HG02798 (cell line): Measurements from ENCODE around the gene PAX5.
A peak's percentile ranks its signal among the peaks of the same experiment; 100 is the strongest.

Experiments
- ATAC-seq: cut with Tn5 transposase; IDR thresholded peaks from one replicate; pipeline ENCODE4 v1.9.1; 2021; ENCODE audit warnings: mild to moderate bottlenecking; ENCODE audit not compliant: unreplicated experiment, poor library complexity

PAX5 gene

GRCh38 chr9:37037503-37038301 is 3.6 kb upstream of the PAX5 start:
- no peak for ATAC-seq

- ATAC-seq, result peak; percentile 36
Measured at GRCh38 chr9:37036776-37037502, 2.9 kb upstream of the PAX5 start.

- peak; percentile 12 for ATAC-seq
Measured at GRCh38 chr9:37036371-37036775, 2.3 kb upstream of the PAX5 start.

GRCh38 chr9:37035648-37036370 is 1.7 kb upstream of the PAX5 start:
- no peak for ATAC-seq

GRCh38 chr9:37034938-37035647 is 1.0 kb upstream of the PAX5 start:
- no peak for ATAC-seq

- ATAC-seq, result peak; percentile 29
Measured at GRCh38 chr9:37034305-37034937, 353 bp upstream of the PAX5 start.

GRCh38 chr9:37033141-37033540 is 927 bp downstream of the PAX5 start:
- ATAC-seq, result no peak

- ATAC-seq, result no peak
Measured at GRCh38 chr9:37032713-37033112, 1.4 kb downstream of the PAX5 start.

- ATAC-seq, result no peak
Measured at GRCh38 chr9:37031902-37032301, 2.2 kb downstream of the PAX5 start.

GRCh38 chr9:37031081-37031480 is 3.0 kb downstream of the PAX5 start:
- no peak for ATAC-seq

- ATAC-seq, result no peak
Measured at GRCh38 chr9:37030611-37030939, 3.5 kb downstream of the PAX5 start.

GRCh38 chr9:37029776-37030610 is 4.1 kb downstream of the PAX5 start:
- no peak for ATAC-seq

- no peak for ATAC-seq
Measured at GRCh38 chr9:37029304-37029775, 4.7 kb downstream of the PAX5 start.

GRCh38 chr9:37028420-37029031 is 5.5 kb downstream of the PAX5 start:
- no peak for ATAC-seq

- peak; percentile 88 for ATAC-seq
Measured at GRCh38 chr9:37027582-37028419, 6.3 kb downstream of the PAX5 start.

GRCh38 chr9:37026931-37027581 is 7.0 kb downstream of the PAX5 start:
- no peak for ATAC-seq
